ENCODE data around the gene MAT2A.
"Not testable (repeated sequence)": the region's sequence is repeated elsewhere in the genome, so short reads cannot be mapped to it uniquely, and the experiment has no call there.

MAT2A gene

DNA sequence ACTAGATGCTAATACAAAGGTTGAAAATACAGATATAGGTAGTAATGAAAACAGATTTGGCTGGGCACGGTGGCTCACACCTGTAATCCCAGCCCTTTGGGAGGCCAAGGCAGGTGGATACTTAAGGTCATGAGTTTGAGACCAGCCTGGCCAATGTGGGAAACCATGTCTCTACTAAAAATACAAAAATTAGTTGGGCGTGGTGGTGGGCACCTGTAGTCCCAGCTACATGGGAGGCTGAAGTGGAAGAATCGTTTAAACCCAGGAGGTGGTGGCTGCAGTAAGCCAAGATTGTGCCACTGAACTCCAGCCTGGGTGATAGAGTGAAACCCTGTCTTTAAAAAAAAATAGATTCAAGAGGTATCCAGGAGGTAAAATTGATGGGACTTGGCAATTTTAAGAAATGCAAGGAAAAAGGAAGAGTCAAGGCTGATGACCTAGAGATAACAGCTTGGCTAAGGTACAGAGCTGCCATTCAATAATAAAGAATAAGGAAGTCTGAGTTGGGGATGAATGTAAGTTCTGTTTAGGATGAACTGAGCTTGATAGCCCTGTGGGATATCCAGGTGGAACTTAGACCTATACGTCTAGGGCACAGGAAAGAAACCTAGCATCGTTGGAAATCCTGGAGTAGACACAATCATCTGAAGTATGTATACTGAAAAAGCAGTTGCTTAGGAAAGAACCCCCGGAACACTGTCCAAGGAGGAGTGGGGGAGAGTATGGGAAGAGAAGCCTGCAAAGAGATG is 9.1 kb downstream of the MAT2A start:
- DNase-seq, result no peak

DNA sequence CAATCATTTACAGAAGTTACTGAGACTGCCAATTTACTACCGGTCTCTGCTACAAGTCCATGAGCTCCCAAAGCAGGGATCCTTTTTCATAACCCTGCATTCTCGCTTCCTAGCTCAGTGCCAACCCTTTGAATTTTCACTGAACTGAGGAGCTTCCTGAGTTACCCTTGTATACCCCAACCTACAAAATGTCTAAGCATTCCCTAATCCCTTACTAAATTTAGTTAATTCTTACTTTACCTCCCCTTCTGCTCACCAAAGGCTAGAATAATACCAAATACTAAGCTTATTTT is 9.6 kb downstream of the MAT2A start:
- no peak for DNase-seq

DNA sequence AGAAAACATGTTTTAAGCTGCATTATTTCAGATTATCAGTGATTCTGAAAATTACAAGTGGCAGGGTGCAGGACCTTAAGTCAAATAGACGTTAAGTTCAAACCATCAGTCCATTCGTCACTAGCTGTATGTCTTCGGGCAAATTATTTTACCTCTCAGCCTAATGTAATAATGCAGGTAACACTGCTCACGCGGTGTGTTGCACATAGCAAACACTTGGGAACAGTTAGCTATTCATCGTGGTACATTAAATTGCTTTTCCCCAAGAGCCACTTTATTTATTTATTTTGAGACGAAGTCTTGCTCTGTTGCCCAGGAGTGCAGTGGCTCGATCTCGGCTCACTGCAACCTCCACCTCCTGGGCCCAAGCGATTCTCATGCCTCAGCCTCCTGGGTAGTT is 10.1 kb downstream of the MAT2A start:
- no peak for DNase-seq

DNA sequence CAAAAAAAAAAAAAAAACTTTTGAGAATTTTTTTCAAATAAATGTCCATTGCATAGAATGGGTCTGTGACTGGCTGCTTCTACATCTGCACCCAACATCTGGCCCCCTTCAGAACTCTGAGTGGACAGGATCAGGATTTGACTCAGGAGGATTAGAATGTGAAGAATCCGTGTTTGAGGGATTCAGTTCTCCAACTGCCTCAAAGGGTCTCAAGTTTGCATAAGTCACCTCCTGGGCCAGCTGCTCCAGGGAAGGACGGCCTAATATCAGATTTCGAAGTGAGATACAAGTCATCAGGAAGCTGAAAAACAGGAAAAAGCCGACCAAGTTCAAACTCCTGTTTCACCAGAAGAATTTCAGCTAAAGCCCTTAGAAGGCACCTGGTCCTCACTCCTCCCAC is 10.9 kb downstream of the MAT2A start:
- DNase-seq, result no peak

DNA sequence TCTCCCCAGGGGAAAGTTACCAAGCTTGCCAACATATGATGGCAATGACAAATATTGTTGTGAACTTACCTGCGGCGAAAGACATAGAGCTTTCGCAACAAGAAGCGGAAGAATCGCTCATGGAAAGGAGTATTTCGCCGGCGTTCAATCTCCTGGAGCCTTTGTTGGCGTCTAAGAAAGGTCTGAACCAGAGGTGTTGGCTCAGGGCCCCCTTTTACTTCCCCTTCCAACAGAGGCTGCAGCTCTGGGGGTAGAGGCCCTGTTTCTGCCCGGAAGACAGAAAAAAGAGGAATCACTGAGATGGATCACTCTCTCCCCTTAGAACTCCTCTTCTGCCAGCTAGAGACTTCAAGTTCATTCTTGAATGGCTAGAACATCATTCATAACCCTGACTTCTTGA is 11.5 kb downstream of the MAT2A start:
- DNase-seq, result no peak

DNA sequence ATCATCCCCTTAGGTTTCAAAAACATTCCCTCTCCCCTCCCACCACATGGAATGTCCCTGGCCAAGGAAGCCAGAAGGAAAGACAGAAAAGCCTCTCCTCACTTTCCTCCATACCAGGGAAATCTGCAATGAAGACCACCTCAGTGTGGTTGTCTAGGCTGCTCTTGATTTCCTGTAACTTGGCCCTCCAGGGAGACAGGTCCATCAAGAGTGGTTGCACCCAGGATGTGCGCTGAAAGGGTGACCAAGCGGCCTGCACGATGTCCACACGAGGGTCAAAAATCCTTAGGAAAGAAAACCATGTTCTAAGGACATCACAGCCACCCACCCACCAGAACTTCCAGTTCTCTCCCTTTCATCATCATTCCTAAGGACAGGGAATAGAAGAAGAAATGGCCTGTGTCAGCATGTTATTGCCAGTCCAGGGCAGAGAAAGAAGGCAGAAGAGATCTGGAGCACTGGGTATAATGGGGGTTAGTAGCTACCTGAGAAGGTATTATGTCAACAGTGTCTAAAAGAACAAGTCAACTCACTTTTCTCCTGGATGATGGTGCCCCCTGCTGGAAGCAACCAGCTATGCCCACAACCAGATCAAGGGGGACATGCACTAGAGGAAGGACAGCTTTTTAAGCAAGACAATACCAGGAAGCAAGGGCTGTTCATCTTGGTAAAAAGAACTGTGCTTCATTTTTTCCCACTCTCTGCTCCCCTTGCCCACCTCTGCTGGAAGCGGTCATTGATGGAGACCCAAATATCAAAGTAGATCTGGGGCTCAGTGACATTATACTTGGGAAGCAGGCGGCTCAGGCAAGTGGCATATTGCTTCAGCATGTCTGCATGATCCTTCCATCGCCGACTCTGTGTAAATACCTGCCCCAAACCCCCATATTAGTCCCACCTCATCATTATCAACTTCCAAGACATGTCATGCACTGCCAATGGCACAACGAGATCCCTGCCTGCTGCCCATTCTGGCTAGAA is 13.0 kb downstream of the MAT2A start:
- peak; percentile 88 for DNase-seq

DNA sequence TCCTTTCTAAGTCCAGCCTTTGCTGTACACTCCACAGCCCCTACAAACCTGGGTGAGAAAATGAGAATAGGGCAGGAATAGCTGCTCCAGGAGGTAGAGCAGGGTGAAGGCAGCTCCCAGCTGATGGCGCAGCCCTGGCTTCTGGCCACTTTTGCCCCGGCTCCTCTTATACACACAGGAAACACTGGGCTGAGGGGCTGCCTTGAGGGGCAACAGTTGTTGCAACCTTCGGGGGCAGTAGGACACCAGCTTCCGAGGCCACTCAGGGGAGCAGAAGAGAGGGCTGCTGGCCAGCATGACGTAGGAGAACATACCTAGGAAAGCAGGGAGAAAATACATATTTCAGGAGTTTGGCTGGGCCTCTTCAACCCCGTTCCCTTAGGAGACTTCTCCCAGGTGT is 14.2 kb downstream of the MAT2A start:
- no peak for DNase-seq

DNA sequence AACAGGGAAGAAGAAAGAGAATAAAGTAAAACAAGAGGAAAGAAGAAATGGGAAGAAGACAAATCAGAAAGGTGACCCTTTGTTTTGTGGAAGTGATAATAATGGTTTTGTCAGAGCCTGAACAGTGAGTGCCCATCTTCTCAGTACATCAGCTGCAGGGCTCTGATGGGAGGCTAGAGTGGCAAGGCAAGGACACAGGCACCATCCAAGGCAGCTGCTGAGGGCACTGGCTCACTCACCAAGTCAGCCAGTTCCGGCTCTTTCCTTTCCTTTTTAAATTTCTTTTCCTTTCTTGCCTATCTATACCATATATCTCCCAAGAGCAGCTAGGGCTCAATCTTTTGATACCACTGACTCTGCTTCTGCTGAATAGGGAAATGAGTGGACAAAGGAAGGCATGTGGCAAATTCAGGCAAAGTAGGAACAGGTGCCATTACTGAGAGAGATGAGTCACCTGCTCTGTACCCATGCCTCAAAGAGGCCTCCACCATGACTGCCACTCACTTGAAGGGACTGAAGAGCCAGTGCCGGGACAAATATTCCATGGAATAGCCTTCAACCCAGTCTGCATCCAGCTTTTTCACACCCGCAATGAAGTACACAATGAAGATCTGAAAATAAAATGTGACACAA is 16.1 kb downstream of the MAT2A start:
- no peak for DNase-seq

DNA sequence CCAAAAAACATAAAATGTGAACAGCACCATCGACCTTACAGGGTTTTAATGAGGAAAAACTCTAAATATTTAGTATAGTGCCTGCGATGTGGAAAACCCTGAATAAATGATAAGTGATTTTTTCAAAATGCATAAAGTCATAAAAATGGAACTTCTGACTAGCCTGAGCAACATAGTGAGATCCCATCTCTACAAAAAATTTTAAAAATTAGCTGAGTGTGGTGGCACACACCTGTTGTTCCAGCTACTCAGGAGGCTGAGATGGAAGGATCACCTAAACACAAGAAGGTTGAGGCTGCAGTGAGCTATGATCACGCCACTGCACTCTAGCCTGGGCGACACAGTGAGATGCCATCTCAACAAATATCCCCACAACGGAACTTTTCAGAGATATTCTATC is 18.2 kb downstream of the MAT2A start:
- no peak for DNase-seq

DNA sequence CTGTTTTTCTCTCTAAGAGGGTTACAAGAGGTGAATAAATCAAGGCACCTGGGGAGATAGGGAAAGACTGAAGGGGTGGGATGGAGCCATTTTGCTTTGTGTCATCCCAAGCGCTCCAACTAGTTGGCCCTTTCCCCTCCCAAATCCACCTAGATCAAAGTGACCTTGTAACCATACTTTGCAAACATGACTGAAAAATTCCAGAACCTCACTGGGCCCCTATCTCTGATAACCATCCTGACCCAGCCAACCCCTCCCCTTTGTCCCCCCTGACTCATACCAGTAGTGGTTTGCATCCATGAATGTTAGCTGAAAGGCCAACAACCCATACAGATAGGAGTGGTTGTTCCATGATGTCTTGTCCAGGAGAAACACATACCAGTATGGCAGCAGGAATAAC is 19.2 kb downstream of the MAT2A start:
- no peak for DNase-seq

DNA sequence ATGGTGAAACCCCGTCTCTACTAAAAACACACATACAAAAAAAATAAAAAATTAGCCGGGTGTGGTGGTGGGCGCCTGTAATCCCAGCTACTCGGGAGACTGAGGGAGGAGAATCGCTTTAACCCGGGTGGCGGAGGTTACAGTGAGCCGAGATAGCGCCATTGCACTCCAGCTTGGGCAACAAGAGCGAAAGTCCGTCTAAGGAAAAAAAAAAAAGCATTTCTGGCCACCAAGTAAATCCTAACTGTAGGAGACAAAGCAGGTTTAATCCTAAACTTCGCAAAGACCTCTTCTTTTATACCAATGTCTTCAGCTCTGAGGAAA is 21.4 kb downstream of the MAT2A start:
- DNase-seq, result not testable (repeated sequence)

DNA sequence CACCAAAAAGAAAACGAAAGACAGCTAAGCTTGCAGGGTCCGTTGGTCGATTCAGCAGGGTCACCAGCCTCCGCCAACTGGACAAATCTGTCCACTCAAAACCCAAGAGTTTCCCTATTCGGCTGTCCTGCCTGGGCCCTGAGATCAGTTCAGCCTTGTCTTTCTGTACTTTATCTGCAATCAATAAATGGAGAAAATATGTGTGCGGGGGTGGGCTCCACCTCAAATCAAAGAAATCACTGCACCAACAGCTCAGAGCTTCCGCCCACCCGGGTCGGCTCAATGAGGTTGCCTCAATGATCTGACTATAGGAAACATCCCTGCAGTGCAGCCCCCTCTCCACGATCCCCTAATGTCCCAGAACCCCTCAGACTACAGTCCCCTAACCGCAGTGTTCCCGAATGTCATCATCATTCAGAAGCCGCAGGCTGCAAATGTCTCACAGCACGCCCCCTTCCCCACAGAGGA is 21.9 kb downstream of the MAT2A start:
- peak; percentile 37 for DNase-seq

DNA sequence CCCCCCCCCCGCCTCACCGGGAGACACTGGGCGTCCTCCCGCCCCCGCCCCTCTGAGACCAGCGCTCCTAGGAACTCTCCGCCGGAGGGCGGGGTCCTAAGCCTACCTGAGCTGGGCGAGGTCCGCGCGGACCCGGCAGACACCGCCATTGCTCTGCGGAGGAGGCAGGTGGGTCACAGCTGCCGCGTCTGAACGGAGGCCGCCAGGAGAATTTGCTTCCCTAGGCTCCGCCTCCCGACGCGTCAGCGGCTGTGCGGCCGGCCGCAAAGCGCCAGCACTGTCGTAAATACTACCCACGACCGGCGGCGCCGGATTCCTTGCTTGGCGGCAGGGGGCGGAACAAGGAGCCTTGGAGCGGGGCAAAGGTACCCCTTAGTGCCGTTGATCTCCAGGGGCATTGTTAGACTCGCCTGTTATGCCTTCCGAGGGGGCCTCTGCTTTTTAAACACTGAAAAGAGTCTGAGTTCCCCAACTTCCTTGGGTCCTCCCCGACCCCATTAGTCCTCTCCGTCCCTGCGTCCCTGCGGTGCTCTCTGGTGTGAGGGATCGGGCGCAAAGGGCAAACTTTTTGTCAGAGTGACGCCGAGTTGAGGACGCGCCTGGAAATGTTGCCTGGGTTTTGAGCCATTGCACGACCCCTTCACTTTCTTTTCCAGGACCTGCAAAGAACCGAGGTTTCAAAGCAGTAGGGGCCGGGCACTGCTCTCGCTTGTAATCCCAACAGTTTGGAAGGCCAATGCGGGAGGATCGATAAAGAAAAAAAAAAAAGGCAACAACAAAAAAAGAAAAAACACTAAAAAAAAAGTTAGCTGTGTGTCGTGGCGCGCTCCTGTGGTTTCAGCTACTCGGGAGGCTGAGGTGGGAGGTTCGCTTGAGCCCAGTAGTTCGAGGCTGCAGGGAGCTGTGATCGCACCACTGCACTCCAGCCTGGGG is 22.6 kb downstream of the MAT2A start, which contains the start of gene GGCX:
Gene GGCX, minus strand, starts transcription at position 214 of the 933 bp plus-strand sequence. Its CDS starts 65 bp downstream, at position 149.
- peak; percentile 91 for DNase-seq

DNA sequence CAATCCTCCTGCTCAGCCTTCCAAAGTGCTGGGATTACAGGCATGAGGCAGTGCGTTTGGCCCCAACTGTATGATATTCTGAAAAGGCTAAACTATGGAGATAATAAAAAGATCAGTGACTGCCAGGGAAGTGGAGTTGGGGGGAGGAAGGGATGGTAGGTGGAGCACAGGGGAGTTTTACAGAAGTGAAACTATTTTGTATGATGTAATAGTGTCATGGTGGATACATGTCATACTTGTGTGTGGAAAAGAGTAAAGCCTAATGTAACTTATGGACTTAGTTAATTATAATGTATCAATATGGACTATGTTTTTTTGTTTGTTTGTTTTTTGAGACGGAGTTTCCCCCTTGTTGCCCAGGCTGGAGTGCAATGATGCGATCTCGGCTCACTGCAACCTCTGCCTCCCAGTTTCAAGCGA is 25.2 kb downstream of the MAT2A start:
- DNase-seq, result no peak

DNA sequence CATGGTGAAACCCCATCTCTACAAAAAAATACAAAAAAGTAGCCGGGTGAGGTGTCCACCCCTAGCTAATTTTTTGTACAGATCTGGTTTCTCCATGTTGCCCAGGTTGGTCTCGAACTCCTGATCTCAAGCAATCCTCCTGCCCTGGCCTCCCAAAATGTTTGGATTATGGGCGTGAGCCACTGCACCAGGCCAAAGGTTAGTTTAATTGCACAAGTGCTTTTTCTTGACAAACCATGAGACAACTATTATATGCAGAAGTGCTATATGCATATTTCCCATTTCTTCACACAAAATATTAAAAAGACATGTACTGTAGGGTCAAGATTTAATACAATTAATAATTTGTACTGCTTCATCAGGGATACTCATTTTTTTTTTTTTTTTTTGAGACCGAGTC is 27.3 kb downstream of the MAT2A start:
- no peak for DNase-seq

DNA sequence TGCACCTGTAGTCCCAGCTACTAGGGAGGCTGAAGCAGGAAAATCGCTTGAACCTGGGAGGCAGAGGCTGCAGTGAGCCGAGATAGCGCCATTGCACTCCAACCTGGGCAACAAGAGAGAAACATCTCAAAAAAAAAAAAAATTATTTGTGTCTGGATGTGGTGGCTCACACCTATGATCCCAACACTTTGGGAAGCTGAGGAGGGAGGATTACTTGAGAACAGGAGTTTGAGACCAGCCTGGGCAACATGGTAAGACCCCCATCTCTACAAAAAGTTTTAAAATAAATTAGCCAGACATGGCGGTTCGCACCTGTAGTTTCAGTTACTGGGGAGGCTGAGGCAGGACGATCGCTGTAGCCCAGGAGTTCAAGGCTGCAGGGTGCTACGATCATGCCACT is 36.8 kb downstream of the MAT2A start:
- no peak for DNase-seq

DNA sequence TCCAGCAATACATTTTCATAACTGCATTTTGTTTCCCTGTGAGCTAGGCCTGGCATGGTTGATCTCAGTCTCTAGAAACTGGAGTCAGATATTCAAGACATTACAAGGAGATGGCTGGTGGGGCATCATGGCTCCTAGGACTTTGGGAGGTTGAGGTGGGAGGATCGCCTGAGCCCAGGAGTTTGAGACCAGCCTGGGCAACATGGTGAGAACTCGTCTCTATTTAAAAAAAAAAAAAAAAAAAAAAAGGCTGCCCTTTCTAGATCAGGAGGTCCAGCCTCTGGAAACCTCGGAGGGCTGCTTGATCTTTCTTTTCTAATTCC is 38.1 kb downstream of the MAT2A start:
- no peak for DNase-seq

DNA sequence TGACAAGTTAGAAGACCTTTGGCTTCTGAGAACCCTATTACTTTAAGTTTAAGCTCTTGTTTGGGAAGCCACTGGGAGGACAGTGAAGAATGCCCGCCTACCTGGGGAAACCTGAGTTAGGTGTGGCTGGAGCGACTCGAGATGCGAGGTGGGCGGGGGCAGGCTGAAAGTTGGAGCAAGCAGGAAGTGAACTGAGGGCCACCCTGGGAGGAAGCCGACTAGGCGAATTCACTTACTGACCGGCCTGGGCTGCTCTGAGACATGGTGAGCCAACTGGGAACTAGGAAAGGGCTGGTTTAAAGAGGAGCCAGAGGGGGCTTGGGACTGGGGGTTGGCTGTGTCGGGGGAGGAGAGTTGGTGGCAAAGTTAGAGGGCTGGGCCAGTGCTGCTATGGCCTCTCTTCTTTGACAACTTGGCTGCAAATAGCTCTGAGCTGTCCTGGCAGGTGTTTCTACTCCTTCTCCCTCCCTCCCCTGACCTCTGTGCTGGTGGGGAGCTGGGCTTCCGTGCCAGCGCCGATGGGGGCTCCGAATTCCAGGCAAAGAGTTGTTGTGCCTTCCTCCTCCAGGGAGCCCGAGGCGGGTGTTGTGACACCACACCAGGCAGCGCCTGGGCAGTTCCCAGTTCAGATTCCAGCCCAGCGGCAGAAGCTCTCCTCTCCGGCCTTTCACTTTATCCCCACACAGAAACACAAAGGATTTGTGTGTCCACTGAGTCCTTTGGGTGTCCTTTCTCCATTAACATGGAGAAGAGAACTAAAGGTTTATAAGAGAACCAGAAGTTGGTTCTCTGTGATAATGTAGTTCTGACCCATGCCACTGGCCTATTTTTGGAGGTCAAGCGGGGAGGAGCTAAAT is 38.6 kb downstream of the MAT2A start, which contains the start of gene VAMP8:
Gene VAMP8, plus strand, starts transcription at position 201 of the 857 bp plus-strand sequence. Its CDS starts 61 bp downstream, at position 262.
- peak; percentile 41 for DNase-seq

DNA sequence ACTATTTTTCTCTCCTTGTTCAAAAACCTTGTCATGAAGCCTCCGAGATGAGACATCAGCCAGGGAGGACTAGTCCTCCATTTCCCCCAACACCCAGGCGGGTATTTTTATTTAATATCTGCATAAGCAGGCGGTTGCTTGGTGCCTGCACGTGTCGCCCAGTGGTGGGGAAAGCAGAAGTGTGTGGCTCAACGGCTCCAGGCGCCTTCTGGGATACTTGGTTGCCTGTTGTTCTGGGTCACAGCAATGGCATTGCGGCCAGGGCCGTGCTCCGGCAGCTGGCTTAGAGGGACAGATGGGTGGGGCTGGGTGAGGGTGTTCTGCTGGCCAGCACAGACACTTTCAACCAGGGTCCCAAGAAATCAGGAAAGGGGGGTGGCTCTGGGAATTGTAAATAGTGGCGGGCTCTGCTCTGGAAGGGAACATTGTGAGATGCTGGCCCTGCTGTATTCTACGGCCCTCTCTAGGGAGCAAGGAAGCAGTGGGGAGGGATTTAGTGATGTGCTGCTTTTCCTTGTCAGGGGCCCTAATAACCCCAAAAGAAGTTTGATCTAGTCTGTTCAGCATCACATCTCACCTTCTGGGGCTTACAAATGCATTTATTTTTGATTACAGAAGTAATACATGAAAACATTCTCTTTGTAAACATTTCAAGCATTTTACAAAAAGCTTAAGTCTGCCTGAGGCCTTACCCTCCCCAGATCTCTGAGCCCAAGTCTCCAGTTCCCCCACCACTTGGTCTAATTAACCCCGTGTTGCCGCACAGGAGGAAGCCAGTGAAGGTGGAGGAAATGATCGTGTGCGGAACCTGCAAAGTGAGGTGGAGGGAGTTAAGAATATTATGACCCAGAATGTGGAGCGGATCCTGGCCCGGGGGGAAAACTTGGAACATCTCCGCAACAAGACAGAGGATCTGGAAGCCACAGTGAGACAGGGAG is 39.5 kb downstream of the MAT2A start:
- no peak for DNase-seq

DNA sequence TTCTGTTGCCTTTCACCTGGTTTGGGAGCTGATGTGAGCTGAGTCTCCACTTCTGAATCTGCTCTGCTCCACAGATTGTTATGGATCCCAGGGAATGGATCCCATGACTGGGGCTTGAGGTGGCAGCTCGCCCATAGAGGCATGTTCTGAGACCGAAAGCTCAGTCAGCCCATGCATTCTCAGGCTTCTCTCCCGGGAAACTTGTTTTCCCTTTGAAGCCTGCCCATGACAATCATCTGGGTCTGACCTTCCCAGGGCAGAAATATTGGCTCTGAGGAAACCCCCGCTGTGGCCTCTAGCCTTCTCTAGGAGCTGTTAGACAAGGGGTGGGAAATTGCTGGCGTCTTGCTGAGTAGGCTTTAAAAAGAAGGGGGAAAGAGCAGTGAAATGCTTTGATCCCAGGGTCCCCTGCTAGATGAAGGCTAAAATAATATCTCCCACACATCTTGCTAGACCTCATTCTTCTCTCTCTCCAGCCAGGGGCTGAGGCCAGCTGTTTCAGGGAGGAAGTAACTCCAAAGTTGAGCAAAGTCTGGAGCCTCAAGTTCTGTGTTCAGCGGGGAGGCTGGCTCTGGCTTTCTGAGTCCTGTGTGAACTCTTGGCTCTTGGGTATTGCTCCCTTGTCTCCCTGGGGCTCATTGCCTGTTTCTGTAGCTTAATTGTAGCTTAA is 40.4 kb downstream of the MAT2A start:
- no peak for DNase-seq

Measured in activated T-cell treated with anti-CD3 and anti-CD28 coated beads for 4 hours (primary cell).